Measurements from ENCODE around the gene PIM3.

GRCh38 chr22:49991167-49991566 lies 30.6 kb downstream of the PIM3 start:
- TF ChIP-seq CTCF (conservative IDR thresholded peaks at IDR 0.05 in 1 of 2, IDR thresholded peaks at IDR 0.05 in 1 of 2; ENCODE audit: extremely low read depth in 1 of 2, insufficient read depth in 1 of 2, low read depth in 1 of 2, low read length in 2 of 2), result no peak
- no peak for TF ChIP-seq EZH2 (IDR thresholded peaks at IDR 0.05; ENCODE audit: borderline replicate concordance, low read length)
